ENCODE results near the gene FHIT.

The FHIT gene

GRCh38 chr3:60073228-60073627, 1178.0 kb downstream of the FHIT start:
- no peak for DNase-seq

DNA sequence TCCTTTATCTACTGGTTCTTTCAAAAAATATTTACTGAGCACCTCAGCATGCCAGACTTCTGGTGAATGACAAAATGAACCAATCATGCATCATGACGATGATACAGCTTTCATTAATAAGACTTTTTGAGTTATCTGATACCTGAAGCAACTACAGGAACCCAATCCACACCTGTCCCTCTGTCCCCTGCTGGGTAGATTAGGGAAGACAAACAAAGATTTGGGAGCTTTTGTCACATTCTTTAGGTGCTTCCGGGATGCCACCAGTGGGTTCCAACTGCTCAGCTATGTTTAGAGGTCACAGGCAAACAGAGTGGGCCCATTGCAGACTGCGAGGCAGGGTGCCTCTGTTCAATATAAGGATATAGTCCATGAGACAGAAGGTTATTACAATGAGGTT, 1180.9 kb downstream of the FHIT start:
- no peak for DNase-seq

GRCh38 chr3:60065227-60065868, 1185.9 kb downstream of the FHIT start:
- DNase-seq: no peak

- DNase-seq: peak; percentile 49
Observed at GRCh38 chr3:60064210-60065178, 1186.8 kb downstream of the FHIT start.

DNA sequence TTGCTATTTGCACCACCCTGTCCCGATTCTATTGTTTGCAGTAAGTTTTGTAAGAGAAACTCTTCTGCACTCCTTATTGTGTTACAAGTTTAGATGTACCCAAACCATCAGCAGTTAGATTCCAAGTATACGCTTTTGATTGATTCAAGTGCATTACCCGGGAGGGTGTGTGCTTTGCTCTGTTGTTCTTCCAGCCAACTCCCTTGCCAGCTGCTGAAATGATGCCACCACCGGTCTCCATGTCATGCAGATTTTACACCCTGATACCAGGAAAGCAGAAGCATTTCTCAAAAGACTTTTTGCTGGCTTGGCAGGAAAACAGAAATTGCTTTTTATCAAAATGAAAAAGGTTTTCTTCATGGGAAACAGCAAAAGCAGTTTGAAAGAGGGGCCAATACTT, 1194.8 kb downstream of the FHIT start:
- DNase-seq: peak; percentile 48

GRCh38 chr3:60055765-60056164, 1195.5 kb downstream of the FHIT start:
- DNase-seq: no peak

GRCh38 chr3:60053526-60054265, 1197.6 kb downstream of the FHIT start:
- peak; percentile 50 for DNase-seq

DNA sequence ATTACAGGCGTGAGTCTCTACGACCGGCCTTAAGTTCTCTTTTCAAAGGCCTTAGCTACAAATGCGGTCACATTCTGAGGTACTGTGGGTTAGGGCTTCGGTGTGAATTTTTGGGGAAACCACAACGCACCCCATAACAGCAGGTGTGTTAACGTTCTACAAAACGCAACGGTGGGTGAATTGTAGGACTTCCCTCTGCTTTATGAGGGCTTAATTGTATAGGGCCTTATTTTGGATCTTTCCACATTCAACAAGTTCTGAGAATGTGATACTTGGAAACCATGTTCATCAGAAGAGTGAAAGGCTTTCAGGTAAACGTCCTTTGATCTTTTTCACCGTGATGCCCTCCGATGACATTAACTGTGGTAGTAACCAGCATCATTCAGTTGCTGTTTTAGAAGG, 1202.8 kb downstream of the FHIT start:
- DNase-seq: peak; percentile 63

DNA sequence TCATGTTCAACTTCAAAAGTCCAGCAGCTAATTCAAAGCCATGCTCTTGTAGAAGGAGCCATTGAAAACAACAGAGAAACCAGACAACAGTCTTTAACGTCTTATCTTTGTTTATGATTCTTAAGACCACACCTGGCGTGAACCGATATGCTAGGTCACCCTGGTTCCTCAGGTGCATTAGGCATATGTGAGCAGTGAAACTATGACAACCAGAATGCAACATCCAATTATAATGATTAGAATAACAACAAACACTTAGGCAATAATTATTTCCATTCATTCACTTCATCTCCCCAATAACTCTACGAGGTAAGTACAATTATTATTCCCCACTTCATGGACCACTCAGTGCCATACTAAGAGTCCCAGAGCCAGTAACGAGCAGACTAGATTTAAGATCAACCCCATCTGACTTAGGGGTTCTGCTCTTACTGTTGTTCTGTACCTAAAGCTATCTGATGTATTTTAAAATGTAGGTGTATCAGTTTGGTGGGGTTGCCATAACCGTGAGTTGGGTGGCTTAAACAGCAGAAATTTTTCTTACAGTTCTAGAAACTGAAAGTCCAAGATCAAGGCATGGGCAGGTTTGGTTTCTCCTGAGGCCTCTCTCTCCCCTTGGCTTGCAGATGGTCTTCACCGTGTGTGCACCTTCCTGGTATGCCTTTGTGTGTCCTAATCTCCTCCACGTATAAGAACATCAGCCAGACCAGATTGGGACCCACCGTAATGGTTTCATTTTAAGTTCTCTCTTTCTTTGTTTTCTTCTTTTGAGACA, 1203.6 kb downstream of the FHIT start:
- peak; percentile 35 for DNase-seq

DNA sequence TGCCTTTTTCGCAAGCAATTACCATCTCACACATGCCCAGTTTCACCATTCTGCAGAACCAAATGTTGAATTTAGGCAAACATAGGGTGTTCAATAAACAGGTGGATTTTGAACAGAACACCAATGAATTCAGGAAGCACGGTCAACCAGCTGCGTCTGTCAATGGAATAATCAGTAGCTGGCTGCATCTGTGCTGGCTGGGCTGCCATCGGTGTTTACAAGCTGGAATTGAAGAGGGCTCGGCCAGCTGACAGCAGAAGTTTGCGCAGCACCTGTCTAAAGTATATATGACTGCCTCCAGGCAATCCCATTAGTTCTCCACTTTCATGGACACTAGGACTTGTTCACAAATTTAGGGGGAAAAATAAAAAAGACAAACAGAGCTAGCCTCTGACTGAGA, 1205.0 kb downstream of the FHIT start:
- DNase-seq: no peak

- no peak for DNase-seq
Observed at GRCh38 chr3:60045686-60046085, 1205.6 kb downstream of the FHIT start.

DNA sequence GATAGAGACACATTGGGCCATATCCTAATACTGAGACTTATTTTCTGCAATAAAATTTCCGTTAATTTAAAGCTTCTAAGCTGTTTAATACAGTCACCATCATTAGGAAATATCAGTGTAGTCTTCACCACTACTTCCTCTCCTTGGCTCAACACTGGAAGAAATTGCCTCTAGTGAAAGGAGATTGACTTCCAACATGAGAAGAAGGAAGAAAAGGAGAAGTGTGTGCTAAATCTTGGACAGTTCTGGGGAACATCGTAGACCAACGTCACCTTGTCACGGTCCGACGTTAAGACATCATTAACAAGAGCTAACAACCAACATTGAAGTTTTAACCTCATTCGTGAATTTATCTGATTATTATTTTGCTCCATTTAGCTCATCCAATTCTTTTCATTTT, 1214.4 kb downstream of the FHIT start:
- DNase-seq: no peak

DNA sequence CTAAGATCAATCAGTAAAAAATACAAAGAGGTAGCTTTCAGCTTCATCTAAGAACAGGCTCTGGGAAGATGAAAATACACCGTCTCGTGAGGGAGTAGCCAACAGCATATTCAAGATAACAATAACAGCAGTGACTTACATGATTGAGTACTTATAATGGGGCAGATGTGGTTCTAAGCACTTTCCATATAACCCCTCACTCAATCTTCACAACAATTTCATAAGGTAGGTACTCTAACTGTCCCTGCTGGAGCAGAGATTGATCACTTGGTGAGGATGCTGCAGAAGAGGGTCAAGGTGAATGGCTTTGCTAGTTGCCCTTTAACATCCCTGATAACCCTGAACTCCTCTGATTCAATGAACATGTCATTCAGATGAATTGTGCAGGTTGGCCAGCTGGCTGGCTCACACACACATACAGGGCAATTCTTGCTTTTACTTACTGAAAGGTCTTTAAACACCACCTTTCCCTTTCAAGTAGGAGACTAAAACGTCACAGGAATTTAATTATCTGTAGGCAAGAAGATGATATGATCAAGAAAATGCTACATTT, 1217.3 kb downstream of the FHIT start:
- no peak for DNase-seq

- DNase-seq: no peak
Observed at GRCh38 chr3:60030982-60031381, 1220.3 kb downstream of the FHIT start.

DNA sequence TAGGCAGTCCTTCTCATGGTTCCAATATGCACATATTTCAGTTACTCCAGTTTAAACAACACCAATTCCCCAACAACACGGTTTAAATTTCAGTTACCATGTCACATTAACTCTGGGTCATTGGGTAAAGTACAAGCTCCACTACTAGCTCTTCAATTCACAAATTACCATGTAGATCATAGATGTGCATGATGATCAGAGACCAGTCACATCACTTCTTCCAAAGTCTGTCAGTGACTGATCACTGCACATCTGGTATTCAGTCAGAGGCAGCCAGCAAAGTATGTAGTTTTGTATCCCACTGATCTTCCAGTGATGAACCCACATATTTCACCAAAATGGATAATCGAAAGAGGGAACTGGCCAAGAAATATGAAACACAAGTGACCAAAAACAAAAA, 1223.0 kb downstream of the FHIT start:
- no peak for DNase-seq

- DNase-seq: no peak
Observed at GRCh38 chr3:60027335-60027734, 1223.9 kb downstream of the FHIT start.

DNA sequence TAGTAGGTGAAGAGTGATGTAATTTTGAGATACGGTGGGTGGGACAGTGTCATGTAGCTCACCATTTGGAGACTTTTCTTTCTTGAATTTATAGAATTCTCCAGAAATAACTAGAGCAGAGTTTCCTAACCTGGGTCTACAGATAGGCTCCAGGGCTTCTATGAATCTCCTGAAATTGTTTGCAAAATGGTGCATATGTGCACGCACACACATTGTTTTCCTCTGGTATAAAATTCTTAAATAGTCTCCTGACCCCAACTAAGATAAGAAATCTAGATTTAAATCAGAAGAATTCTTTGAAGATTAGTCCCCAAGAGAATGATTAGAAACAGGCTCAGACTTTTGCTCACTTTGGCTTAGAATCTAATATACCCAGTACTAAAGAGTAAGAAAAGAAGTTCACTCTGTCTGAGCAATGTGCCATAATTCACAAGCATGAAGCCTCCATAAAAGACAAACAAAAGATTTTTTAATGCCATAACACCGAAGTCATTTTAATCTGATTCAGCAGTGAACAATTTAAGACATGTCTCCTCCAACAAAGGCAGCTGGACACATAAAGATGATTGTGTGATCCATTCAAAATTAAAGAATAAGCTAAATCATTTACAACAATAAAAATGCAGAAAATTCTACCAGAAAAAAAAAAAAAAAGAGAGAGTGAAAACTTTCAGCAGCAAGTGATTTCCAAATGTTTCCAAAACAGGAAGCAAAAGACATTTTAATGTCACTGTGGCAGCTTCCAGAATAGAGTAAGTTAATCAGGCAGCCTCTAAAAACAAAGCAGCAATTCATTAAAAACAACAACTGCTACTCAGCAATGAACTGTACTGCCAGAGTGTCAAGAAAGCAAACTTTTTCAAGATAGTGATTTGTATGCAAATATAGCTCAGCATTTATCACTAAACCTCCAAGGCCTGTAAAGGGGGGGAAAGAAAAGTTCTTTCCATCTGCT, 1225.9 kb downstream of the FHIT start:
- DNase-seq: no peak

DNA sequence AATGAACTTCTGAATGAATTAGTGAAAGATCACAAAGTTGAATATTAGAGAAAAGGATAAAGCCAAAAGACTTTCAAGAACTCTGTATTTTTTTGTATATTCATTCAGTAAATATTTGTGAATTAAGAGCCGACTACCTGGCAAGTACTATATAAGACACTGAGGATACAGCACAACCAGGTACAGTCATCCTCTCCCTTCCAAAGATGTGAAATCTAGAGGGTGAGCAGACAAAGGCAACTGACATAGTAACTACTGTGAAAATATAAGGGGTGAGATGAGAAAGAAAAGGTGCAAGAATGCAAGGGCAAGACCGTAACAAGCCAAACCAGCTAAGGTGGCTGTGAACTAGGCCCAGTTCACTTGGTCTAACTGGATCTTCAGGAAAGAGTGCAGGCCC, 1226.9 kb downstream of the FHIT start:
- DNase-seq: no peak

GRCh38 chr3:60023189-60023588, 1228.1 kb downstream of the FHIT start:
- DNase-seq: no peak

DNA sequence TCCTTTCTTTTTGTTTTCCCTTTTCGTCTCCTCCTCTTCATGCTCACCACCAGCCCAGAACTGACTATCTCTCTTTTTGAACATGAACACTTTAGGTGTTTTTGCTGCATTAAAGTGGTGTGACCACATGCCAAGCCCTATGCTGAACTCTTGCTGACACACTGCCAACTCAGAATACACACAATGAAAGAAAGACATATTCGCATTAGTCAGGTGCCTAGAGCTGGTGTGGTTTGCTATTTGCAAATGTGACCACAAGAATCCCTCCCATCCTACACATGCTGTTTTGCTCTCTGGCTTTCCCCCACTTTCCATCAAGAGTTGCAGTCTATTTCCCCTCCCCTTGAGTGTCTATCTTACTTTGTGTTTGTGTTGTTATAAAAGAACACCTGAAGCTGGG, 1233.6 kb downstream of the FHIT start:
- peak; percentile 86 for DNase-seq

DNA sequence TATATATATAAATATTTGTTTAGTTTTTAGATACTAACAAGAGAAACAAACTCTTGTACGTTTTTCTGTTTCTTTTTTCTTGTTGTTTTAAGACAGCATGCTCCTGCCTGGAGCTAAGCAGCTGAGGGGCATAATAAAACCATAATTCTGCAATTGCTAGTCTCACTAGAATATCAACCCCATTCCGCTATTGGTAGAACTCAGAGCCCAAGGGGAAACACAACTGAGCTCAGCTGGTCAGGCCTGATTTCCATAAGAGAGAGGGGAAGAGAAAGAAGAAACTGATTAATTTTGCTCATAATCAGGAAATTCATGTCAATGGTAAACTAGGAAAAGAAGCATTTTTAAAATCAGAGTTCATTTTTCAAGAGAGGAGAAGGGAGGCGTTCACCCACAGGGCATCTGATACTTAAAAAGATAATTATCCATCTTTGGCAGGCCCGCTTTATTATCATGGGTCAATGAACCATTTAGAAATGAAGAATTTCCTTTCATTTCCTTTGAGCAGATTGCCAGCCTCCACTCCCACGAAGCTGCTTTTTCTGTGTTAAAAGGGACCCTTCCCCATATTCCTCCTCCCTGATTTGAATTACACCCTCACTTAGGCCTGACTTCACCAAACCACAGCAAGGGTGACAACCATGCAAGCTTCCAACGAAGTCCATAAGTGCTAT, 1236.1 kb downstream of the FHIT start:
- no peak for DNase-seq
